GM23338 (cell line): Measurements from ENCODE around the gene TNS1.

ENCODE experiments used
- CREB1 ChIP-seq: fragments of 250-450 bp; sonication (Bioruptor Pico); IDR thresholded peaks from 2 replicates; pipeline ENCODE4 v1.5.0; 2020; ENCODE audit warnings: low read depth, mild to moderate bottlenecking, moderate library complexity
- CTCF ChIP-seq, 2 experiments: fragments of 200-600 bp in 1 of 2; sonication (generic) in 1 of 2; conservative IDR thresholded peaks; 2 replicates each; pipeline versions ENCODE4 v1.5.1 to v1.6.1; 2016 to 2017; ENCODE audit warnings: antibody characterized with exemption in 2 of 2, low read depth in 2 of 2, mild to moderate bottlenecking in 2 of 2, moderate library complexity in 1 of 2
- ETS1 ChIP-seq: IDR thresholded peaks from 2 replicates; pipeline ENCODE4 v1.6.1; 2016; ENCODE audit warnings: antibody characterized with exemption
- EZH2 ChIP-seq: fragments of 200-600 bp; sonication (generic); IDR thresholded peaks from one replicate; pipeline ENCODE4 v1.8.0; 2017; ENCODE audit warnings: antibody characterized with exemption, mild to moderate bottlenecking, low read depth; ENCODE audit not compliant: unreplicated experiment
- EZH2phosphoT487 ChIP-seq: fragments of 200-600 bp; sonication (generic); IDR thresholded peaks from one replicate; pipeline ENCODE4 v1.8.1; 2018; ENCODE audit warnings: antibody characterized with exemption; ENCODE audit not compliant: unreplicated experiment
- JUNB ChIP-seq: IDR thresholded peaks from one replicate; pipeline ENCODE4 v1.6.1; 2016; ENCODE audit warnings: antibody characterized with exemption; ENCODE audit not compliant: unreplicated experiment
- POLR2AphosphoS5 ChIP-seq: IDR thresholded peaks from 2 replicates; pipeline ENCODE4 v1.6.1; 2016; ENCODE audit warnings: antibody characterized with exemption, low read depth
- REST ChIP-seq: IDR thresholded peaks from one replicate; pipeline ENCODE4 v1.6.1; 2018; ENCODE audit warnings: antibody characterized with exemption; ENCODE audit not compliant: unreplicated experiment

DNA sequence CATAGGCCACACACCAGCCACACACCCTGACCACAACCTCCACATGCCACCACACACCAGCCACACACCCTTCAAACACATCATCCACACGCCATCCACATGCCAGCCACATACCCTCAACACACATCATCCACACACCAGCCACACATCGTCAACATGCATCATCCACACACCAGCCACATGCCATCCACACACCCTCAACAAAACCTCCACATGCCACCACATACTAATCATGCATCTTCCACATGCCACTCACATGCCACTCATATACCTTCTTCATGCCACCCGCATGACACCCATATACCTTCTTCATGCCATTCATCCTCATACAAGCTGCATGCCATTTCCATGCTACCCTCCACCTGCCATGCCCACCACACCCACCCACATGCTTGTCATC lies 12.4 kb downstream of the TNS1 start:
- TF ChIP-seq EZH2phosphoT487 (no peak), CTCF (conservative IDR thresholded peaks at IDR 0.05; ENCODE audit: low read depth in 2 of 2) (no peak), EZH2 (no peak), POLR2AphosphoS5 (no peak), REST (no peak), ETS1 (no peak), JUNB (no peak), CREB1 (CRISPR knock-in tag) (no peak)
